ENCODE results near the gene NDUFAF2. TPM values are rescaled to one million over a fixed set of nuclear protein-coding genes. Genes with fewer than 3 reads are reported as not detected.

Gene NDUFAF2
- total and polyA plus RNA-seq, 7 donors: 32.1 to 87.2 (median 57.4) TPM

DNA sequence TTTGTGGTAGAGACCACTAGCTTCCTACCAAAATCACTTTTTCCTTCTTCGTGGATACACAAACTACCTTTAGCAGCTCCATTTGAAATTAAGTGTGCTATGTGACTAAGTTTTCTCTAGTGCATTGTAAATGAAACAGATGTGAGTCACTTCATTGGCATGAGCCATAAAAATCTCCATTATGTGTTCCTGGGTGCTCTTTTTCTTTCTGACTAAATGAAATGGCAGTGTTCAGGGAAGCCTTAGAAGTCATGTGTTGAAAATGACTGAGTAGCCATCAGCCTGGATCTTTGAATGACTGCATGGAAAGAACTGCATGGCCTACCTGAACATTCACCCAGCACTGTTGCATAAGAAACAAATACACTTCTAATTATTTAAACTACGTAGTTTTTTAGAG, 107.9 kb downstream of the NDUFAF2 start:
- Histone ChIP-seq H3K4me1 (no peaks in the 10 kb centered on the region), H3K27me3 (ENCODE audit: insufficient read depth in 3 of 3, low read length in 2 of 3) (no peaks in the 10 kb centered on the region), H3K4me3 (no peak overlapping the region), H3K36me3 (ENCODE audit: insufficient read depth in 1 of 2, low read depth in 1 of 2) (no peaks in the 10 kb centered on the region), H3K27ac (no peak overlapping the region), H3K9me3 (no peaks in the 10 kb centered on the region)
- intact Hi-C loops (cut with DNase I): loop anchor here in 1 of 2 donors (10.0 kb wide), 2 partner anchors 282 to 1092 kb away; partner anchors contain the start of gene ZSWIM6
- DNase-seq (no peak), ATAC-seq (no peak)
- WGBS, 3 donors: 89 to 91% (median 90%) methylated on average over 2 of the region's 2 CpGs
- TF ChIP-seq, protein P1, sequence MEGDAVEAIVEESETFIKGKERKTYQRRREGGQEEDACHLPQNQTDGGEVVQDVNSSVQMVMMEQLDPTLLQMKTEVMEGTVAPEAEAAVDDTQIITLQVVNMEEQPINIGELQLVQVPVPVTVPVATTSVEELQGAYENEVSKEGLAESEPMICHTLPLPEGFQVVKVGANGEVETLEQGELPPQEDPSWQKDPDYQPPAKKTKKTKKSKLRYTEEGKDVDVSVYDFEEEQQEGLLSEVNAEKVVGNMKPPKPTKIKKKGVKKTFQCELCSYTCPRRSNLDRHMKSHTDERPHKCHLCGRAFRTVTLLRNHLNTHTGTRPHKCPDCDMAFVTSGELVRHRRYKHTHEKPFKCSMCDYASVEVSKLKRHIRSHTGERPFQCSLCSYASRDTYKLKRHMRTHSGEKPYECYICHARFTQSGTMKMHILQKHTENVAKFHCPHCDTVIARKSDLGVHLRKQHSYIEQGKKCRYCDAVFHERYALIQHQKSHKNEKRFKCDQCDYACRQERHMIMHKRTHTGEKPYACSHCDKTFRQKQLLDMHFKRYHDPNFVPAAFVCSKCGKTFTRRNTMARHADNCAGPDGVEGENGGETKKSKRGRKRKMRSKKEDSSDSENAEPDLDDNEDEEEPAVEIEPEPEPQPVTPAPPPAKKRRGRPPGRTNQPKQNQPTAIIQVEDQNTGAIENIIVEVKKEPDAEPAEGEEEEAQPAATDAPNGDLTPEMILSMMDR (IDR thresholded peaks at IDR 0.05): no peak

DNA sequence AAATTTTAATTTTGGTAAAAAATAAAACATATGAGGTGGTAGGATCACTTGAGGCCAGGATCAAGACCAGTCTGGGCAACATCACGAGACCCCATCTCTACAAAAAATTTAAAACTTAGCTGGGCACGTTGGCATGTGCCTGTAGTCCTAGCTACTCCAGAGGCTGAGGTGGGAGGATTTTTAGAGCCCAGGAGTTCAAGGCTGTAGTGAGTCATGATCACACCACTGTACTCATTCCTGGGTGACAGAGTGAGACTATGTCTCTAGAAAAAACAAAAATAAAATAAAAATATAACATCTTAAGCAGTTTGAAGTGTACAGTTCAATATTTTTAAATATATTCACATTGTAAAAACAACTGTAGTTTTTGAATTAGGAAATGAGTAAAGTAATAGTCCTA, 108.9 kb downstream of the NDUFAF2 start:
- intact Hi-C loops (cut with DNase I): loop anchor here in 1 of 2 donors (2.0 to 10.0 kb wide), 3 partner anchors 281 to 1091 kb away; partner anchors contain the start of gene ZSWIM6

DNA sequence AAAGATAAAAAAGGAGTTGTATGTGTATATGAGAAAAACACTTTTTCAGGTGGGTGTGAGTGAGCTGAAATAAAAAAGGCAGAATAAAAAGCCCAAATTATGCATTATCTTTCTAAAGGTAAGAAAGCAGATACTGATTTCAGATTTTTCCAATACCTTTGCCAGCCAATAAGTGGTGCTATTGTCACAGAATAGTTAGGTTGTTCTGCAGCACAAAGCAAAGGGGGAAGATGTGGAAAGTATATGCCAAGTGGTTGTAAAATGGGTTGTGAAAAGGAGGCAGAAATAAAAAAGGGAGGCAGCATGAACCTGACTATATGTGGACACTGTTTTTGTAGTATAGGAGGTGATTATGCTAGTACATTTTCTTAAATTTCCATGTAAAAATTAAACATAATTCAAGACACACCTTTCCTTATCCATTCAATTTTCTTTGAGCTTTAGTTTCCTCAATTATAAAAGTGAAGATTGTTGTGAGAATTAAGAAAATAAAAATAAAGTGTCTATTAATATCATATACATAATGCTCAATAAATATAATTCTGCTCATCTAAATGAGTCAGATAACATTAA, 110.5 kb downstream of the NDUFAF2 start:
- H3K27me3 ChIP-seq (ENCODE audit: insufficient read depth in 3 of 3, low read length in 2 of 3): no peaks in the 10 kb centered on the region
- TF ChIP-seq, protein P1 (IDR thresholded peaks at IDR 0.05): peak; percentile 57
- H3K4me3 ChIP-seq: no peak overlapping the region
- H3K27ac ChIP-seq: no peak overlapping the region
- no peaks in the 10 kb centered on the region for H3K4me1 ChIP-seq
- no peaks in the 10 kb centered on the region for H3K36me3 ChIP-seq (ENCODE audit: insufficient read depth in 1 of 2, low read depth in 1 of 2)
- peak in 1 of 4 donors; percentile 60 for ATAC-seq
- no peaks in the 10 kb centered on the region for H3K9me3 ChIP-seq
- intact Hi-C loops (cut with DNase I): loop anchor here in 1 of 2 donors (2.0 to 10.0 kb wide), 3 partner anchors 279 to 1089 kb away; partner anchors contain the start of gene ZSWIM6
- no peak for DNase-seq

More for the DNA sequence above, 108.9 kb downstream of the NDUFAF2 start:
- H3K4me3 ChIP-seq: no peak overlapping the region
- no peak overlapping the region for H3K27ac ChIP-seq
- H3K4me1 ChIP-seq: no peaks in the 10 kb centered on the region
- H3K27me3 ChIP-seq (ENCODE audit: insufficient read depth in 3 of 3, low read length in 2 of 3): no peaks in the 10 kb centered on the region
- WGBS, 3 donors: 38 to 63% (median 40%) methylated on average over 2 of the region's 2 CpGs
- H3K36me3 ChIP-seq (ENCODE audit: insufficient read depth in 1 of 2, low read depth in 1 of 2): no peaks in the 10 kb centered on the region
- TF ChIP-seq, protein P1 (IDR thresholded peaks at IDR 0.05): no peak
- no peak for DNase-seq
- ATAC-seq: no peak
- H3K9me3 ChIP-seq: no peaks in the 10 kb centered on the region

DNA sequence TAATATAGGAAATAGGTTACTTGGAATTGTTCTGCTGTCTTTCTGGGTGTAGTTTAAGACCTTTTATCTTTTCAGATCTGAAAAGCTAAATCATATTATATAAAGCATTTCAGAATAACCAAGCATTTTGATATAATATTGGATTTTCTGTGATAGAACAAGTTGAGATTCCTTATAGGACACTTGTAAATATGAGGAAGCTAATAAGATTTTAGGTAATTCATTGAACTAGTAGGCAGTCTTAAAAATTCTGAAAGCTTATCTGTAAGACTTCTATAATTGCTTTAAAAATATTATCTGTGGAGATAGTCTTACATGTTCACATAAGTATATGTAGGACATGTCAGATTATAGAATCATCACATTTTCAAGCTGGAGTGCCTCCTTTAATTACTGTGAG, 114.5 kb downstream of the NDUFAF2 start:
- Histone ChIP-seq H3K27ac (no peak overlapping the region), H3K9me3 (no peaks in the 10 kb centered on the region), H3K27me3 (ENCODE audit: insufficient read depth in 3 of 3, low read length in 2 of 3) (no peaks in the 10 kb centered on the region), H3K4me3 (no peak overlapping the region), H3K4me1 (no peaks in the 10 kb centered on the region), H3K36me3 (ENCODE audit: insufficient read depth in 1 of 2, low read depth in 1 of 2) (no peaks in the 10 kb centered on the region)
- ATAC-seq: no peak
- TF ChIP-seq, protein P1 (IDR thresholded peaks at IDR 0.05): no peak
- intact Hi-C loops (cut with DNase I): loop anchor here in 1 of 2 donors (10.0 kb wide), 2 partner anchors 275 to 1085 kb away; partner anchors contain the start of gene ZSWIM6
- no peak for DNase-seq

DNA sequence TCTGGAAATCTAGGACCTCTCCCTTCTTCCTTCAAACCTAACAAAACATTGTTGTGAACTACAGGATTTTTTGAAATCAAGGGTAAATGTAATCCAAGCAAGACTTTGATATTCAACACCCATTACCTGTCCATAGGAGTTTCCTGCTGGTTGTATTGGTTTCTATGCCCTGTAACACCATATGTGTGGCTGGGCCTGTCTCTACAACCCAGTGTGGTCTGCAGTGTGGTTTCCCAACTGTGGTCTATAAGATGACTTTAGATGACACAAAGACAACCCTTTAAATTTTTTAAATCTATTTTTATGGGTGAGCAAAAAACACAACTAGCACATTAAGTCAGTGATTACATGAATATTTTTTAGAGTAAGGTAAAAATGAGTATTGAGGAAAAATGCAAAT, 124.1 kb downstream of the NDUFAF2 start:
- no peaks in the 10 kb centered on the region for H3K27me3 ChIP-seq (ENCODE audit: insufficient read depth in 3 of 3, low read length in 2 of 3)
- TF ChIP-seq, protein P1 (IDR thresholded peaks at IDR 0.05): no peak
- no peaks in the 10 kb centered on the region for H3K4me1 ChIP-seq
- ATAC-seq: no peak
- H3K9me3 ChIP-seq: peaks cover 5% of the 10 kb centered on the region
- H3K4me3 ChIP-seq: no peak overlapping the region
- DNase-seq: no peak
- H3K36me3 ChIP-seq (ENCODE audit: insufficient read depth in 1 of 2, low read depth in 1 of 2): peaks cover 0 to 5% of the 10 kb centered on the region in 2 donors
- intact Hi-C loops (cut with DNase I): no loop called here
- H3K27ac ChIP-seq: no peak overlapping the region

All from psoas muscle (tissue), 8 donors.